HCT116 (cell line): ENCODE data around the gene ACSS2.

ENCODE experiments used
- TCF7L2 ChIP-seq: IDR thresholded peaks from 2 replicates; pipeline ENCODE4 v1.7.0; 2011; ENCODE audit warnings: borderline replicate concordance, inconsistent platforms; ENCODE audit not compliant: insufficient read depth, insufficient read length; ENCODE audit errors: extremely low read depth
- YY1 ChIP-seq: IDR thresholded peaks from 2 replicates; pipeline ENCODE4 v1.6.1; 2011; ENCODE audit warnings: low read length, low read depth, moderate library complexity, mild to moderate bottlenecking; ENCODE audit not compliant: insufficient replicate concordance; ENCODE audit errors: extremely low read depth
- TF ChIP-seq, protein P1 (sequence below): IDR thresholded peaks from 2 replicates; pipeline ENCODE4 v1.6.1; 2012

DNA sequence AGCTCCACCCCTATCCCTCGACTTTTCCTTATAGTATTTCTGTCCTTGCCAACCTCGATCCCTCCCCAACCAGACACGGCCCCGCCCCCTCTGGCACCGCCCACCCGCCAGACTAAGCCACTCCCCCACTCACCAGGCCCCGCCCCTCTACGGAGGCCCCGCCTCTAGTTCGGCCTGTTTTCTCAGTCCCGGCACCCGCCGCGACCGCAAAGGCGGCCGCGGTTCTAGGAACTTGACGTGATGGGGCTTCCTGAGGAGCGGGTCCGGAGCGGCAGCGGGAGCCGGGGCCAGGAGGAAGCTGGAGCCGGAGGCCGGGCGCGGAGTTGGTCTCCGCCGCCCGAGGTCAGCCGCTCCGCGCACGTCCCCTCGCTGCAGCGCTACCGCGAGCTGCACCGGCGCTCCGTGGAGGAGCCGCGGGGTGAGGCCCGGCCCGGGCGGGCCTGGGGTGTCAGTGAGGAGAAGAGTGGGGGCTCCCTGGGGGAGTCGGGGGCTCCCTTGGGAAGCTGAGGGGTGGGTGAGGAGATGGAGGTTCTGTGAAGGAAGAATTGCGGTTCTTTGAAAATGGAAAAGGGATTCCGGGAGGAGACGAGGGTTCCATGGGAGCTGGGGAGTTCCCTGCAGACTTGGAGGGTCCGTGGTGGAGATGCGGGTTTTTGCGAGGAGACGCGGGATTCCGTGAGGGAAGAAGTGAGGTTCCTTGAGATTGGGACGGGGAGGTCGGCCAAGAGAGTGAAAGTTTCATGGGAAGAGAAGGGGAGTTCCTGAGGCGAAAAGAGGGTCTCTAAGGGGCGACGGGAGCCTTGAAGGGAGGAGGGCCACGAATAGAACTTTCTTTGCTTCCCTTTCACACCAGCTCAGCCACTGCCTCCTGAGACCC lies at the start of gene ACSS2:
- TF ChIP-seq YY1 = peak; percentile 6
- TF ChIP-seq, protein P1, sequence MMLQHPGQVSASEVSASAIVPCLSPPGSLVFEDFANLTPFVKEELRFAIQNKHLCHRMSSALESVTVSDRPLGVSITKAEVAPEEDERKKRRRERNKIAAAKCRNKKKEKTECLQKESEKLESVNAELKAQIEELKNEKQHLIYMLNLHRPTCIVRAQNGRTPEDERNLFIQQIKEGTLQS = no peak
- no peak for TF ChIP-seq TCF7L2
